Smooth muscle cell of the brain vasculature (primary cell): ENCODE results near the gene RPS10.

Source experiments
- DNase-seq: peaks from one replicate; pipeline ENCODE4 v3.0.0-alpha.2; 2012; ENCODE audit warnings: low read depth, low spot score

RPS10 gene

DNA sequence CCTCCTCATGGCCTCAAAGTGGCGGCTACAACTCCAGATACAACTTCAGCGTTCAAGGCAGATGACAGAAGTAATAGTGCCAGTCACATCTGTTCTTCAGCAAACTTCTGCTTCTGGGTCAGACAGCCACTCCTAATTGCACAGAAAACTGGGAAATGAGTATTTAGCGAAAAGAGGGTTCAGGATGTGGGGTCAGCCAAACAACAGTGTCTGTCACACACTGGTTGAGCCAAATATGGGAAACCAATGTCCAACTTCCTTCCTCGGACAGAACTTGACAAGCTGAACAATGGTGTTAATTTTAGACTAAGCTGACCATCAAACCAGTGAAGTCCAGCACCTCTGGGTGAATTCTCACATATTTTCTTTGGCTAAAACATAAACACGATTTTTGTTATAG lies 55.5 kb downstream of the RPS10 start:
- no peak for DNase-seq

- no peak for DNase-seq
These were observed 56.5 kb downstream of the RPS10 start for GRCh38 chr6:34369385-34369784.
